NCI-H2227 (cell line): ENCODE results near the gene CEP63.

Source experiments
- DNase-seq: peaks from one replicate; lab custom pipeline; 2025; ENCODE audit not compliant: unreplicated experiment; lab: John Stamatoyannopoulos, UW

CEP63 gene

DNA sequence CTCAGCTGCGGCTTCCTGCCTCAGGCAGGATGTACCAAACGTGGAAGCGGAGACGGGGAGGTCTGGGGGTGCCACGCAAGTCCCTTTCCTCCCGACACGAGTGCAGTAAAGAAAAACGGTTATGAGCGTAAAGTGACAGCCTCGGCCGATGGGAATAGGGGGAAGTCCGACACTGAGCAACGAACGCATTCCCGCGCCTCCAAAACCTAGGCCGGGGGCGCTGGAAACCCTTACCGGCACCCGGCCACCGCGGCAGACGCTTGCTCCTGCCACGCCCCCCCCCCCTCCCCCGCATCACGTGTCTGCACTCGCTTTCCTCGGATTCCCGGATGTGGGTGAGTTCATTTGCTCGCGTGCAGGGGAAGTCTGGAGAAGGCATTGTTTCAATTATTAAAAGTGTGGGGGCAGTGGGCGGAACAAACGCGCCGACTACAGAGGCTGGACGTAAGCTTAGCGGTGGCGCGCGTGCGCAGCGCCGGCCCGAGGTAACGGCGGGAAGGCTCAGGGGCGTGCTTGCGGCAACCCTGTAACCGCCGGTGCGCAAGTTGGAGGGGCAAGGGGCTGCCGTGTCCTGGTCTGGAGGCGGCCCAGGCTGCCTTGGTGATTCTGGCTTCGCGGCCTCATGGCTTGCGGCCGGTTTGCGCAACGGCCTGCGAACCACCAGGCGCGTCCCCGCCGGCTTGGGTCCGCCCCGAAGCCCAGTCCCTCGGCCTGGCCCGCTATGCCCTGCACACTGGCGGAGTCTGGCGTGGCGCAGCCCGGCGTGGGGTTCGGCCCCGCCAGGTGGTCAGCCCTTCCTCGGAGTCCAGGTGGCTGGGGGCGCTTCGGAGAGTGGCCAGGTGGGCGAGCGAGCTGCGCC is at the start of gene CEP63, which contains the start of gene ANAPC13:
CEP63 (plus strand) TSS at position 340 of the 859 bp plus-strand sequence. CDS start 9,264 bp downstream, outside the sequence.
ANAPC13 (minus strand) TSS at position 268 of the 859 bp plus-strand sequence. CDS start 3,081 bp downstream, outside the sequence.
- DNase-seq = peak; percentile 96

DNA sequence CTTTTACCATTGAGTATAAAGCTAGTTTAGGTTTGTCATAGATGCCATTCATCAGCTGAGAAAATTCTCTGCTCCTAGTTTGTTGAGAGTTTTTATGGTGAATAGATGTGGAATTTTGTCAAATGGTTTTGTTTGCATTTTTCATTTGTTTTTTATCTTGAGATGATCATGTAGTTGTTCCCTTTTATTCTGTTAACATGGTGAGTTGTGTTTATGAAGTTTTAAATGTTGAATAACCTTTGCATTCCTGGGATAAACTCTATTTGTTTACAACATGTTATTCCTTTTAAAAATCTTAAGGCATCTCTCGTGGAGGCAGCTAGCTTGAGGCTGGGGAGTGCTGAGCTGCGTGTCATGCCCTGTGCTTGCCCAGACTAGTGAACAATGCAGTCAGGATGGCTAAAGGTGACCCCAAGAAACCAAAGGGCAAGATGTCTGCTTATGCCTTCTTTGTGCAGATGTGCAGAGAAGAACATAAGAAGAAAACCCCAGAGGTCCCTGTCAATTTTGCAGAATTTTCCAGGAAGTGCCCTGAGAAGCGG is 48.6 kb upstream of the CEP63 start:
- DNase-seq = no peak

DNA sequence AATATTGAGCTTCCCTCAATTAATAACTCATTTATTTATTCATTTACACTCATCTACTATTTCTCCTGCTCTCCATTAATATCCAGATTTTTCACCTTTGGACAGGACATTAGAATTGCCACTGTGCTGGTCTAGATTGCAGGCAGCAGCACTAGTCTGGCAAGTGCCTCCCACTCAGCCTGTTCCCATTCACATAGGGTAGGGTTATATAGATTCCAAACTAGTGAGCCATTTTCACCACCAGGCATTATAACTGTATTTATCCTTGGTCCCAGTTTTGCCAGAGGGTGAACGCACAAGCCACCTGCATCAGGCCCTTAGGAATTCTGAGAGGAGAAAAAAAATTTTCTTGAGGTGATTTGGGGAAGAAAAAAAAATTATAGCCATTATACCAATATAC is 44.5 kb upstream of the CEP63 start:
- DNase-seq = no peak

DNA sequence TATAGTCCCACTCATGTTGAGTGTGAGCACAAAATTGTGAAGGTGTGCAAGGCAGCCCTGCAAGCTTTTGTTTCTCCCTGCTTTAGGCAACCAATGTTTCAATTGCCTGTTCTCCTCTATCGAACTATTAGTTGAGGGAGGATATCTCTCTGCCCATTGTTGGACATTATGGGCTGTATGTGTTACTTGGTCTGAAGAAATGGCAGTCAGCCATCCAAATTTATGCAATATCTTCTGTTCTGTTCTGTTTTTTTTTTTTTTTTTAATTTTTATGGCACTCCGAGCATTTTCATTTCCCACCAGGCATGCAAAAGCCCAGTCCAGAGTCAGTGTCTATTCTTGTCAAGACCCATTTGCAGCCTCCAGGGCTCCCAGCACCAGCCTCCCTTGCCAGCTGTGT is 44.0 kb upstream of the CEP63 start:
- no peak for DNase-seq

GRCh38 chr3:134445095-134445494 is 40.8 kb upstream of the CEP63 start:
- no peak for DNase-seq

DNA sequence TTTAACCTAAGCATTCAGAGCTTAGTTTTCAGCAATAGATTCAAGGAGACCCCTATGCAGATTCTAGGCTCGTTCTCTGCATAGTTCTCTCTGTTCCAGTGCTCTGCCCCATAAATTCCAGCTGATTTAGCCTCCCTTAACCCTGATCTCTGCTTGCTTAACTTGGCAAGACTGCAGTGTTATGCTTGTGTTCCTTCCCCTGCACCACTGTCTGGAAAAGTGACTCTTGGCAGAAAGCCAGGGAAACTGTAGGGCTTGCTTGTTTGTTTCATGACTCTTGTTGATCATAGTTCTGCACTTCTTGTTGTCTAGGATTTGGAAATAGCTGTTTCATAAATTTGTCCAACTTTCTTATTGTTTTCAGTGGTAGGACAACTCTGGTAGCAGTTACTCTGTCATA is 40.2 kb upstream of the CEP63 start:
- DNase-seq = no peak

GRCh38 chr3:134446800-134447199 is 39.1 kb upstream of the CEP63 start:
- DNase-seq = no peak

GRCh38 chr3:134447351-134447750 is 38.5 kb upstream of the CEP63 start:
- no peak for DNase-seq

DNA sequence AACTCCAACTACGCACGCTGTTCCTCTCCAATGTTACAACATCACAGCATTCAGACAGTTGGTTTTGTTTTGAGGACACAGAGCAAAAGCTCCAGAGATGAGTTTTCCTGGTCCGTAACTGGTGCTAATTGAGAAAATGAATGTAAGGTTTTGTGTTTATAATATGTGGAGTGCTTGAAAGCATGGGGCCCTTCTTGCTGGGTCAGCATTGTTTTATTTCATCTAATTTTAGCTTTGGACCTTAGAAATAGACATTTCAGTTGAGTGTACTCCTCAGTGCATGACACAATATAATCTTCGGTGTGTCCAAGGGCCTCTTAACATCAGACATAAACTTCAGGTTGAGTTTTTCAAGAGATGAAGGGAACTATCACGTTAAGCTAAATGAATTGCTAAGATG is 37.2 kb upstream of the CEP63 start:
- DNase-seq = no peak

DNA sequence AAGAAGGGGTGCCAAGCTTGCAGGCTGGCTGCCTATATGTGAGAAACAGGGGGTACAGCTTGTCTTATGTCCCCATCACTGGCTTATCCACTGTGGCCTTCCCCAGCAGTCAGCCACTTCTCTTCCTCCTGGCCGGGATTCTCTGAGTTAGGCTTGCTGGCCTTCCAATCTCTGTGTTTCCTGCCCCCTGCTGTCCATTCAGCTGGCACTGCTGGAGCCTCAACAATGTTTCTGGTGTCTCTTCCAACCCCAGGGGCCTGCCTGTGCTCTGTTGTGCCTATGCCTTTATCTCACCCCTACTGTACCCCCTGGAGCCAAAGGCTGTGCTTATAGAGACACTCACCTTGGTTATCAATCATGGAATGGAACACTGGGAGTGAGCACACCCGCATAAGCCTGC is 36.6 kb upstream of the CEP63 start:
- DNase-seq = no peak

GRCh38 chr3:134449951-134450350 is 35.9 kb upstream of the CEP63 start:
- DNase-seq = no peak

- no peak for DNase-seq
Observed at GRCh38 chr3:134453631-134454030, 32.2 kb upstream of the CEP63 start.

- no peak for DNase-seq
Observed at GRCh38 chr3:134457376-134458074, 28.3 kb upstream of the CEP63 start.

DNA sequence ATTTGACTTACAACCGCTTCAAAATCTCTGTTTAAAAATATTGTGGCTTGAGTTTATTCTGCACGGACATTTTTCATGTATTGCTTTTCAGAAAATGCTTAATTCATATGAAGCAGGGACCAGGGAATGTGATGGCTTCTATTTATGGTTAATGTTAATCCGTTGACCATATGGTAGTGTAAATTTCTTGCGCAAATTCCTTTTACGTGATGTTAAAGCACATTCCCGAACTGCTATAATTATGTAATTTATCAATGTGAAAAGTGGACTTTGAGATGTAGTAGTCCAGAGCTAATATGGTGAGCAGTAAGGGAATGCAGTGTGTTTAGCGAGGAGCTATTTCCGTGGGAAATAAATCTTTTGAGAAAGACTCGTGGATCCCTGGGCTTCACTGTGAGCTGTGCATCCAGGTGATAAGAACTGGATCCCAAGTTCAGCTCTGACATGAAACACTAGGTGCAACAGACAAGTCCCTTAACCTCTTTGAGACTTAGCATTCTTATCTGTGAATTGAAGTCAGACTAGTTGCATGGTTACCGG is 27.4 kb upstream of the CEP63 start:
- no peak for DNase-seq

- no peak for DNase-seq
Observed at GRCh38 chr3:134459562-134459961, 26.3 kb upstream of the CEP63 start.

GRCh38 chr3:134460965-134461364 is 24.9 kb upstream of the CEP63 start:
- DNase-seq = no peak

GRCh38 chr3:134462331-134462941 is 23.4 kb upstream of the CEP63 start:
- no peak for DNase-seq

DNA sequence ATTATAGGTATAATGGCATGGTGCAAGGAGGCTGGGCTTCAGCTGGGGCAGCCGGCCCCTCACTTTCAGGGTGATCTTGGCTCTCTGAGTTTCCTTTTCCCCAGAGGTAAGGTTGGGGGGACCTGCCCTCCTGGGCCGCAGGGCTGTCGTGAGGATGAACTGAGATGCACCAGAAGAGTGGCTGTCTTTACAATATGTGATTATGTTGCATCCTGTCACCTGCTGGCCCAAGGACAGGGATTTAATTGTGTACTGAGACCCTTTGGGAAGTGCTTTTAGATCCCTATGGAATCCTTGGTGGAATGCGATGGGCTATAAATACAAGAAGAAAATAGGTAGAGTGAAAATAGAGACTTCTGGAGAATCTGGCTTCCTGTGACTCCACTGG is 22.2 kb upstream of the CEP63 start:
- DNase-seq = no peak

- no peak for DNase-seq
Observed at GRCh38 chr3:134464064-134464688, 21.7 kb upstream of the CEP63 start.

DNA sequence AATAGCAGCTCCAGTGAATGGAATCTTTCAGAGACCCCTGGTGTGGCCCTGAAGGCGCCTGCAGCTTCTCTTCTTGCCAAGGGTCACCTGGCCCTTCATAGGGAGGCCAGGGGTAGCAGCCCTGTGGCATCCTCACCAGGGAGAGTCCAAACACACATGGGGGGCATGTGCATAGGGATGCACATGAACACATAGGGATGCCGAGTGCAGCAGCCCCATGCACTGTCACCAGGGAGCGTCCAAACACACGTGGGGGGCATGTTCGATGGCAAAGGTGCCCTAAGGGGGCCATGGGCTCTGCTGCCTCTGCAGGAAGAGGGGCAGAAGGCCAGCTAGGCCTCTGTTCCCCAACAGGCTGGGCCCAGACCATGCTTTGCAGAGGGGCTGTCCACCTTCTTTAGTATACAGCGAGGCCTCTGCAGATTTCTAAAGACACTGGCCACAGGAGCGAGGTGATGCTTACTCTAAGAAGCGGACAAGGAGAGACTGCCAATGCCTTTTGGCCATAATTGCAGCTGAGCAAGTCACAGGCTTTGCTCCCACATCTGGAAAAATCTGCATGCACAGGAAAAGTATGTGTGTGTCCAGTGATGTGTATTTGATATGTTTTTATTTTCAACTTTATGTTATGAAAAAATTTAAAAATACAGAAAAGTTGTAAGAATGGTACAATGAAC is 21.0 kb upstream of the CEP63 start:
- DNase-seq = no peak
